Heart left ventricle (tissue), 13 donors: ENCODE data around the gene LMX1A.

Source experiments
- CTCF ChIP-seq, 12 donors: fragments of 200-600 bp; sonication (generic) in 4 of 12; IDR thresholded peaks; one replicate each; pipeline versions ENCODE4 v1.5.0 to v1.8.0; 2018 to 2022; ENCODE audit warnings: antibody characterized with exemption in 12 of 12, mild to moderate bottlenecking in 5 of 12
- POLR2A ChIP-seq, 2 donors: fragments of 450-650 bp; IDR thresholded peaks; one replicate each; pipeline ENCODE4 v1.6.1; 2017; ENCODE audit warnings: antibody characterized with exemption in 2 of 2, mild to moderate bottlenecking in 2 of 2, moderate library complexity in 2 of 2
- donor health status: ischemic (EF 13 %, LVEDD 7.1; RV severe dilation, severe dysfunction).
- donor health status: DM: no; HTN: yes; CAD: no.
- donor health status: DM: no; HTN: no; CAD: no.
- donor health status: ischemic (EF 25% LVEDD 6.9; RV normal size, moderate dysfunction).
- donor health status: ischemic (EF 25% LVEDD 5.7; RV mildly dilated, moderate dysfunction).
- donor health status: ischemic (EF 35%, LVEDD 5.7; RV mildly dilated, moderate dysfunction).
- donor health status: nonischemic (EF 11% LVEDD 7.7; RV severe dilation, severe dysfunction).
- donor health status: DM: yes; HTN: yes; CAD: no.
- donor health status: PGD.
- donor health status: ischemic (EF 29% LVEDD 5.4; RV normal size, mild dysfunction).
- donor health status: nonischemic (EF 23%, LVEDD 6.1; RV moderate dilation, normal function).

GRCh38 chr1:165205145-165205544, 151.4 kb downstream of the LMX1A start:
- TF ChIP-seq CTCF (IDR thresholded peaks at IDR 0.05) (no peak), POLR2A (IDR thresholded peaks at IDR 0.05) (no peak)
